HCT116 (cell line): ENCODE measurements around the gene NOTUM. TPM values are rescaled to one million over a fixed set of nuclear protein-coding genes. Genes with fewer than 3 reads are reported as not detected.

Experiments
- ATAC-seq: fragments of 200-7000 bp; cut with Tn5 transposase; 2 replicates; pipeline ENCODE4 v1.9.1; 2020; ENCODE audit warnings: mild to moderate bottlenecking, moderate library complexity
- BruUV-seq: library from RNA; stranded (reverse); fragments of 400-500 nt; replicated peaks from 2 replicates; lab custom pipeline; 2021; lab: Mats Ljungman, UMichigan
- CTCF ChIA-PET: fragments of 300-600 bp; sonication (Branson Sonifier 250); formaldehyde crosslinking; loops from one replicate; lab custom pipeline; 2021; ENCODE audit warnings: antibody characterized with exemption; lab: Charles Lee
- POLR2A ChIA-PET: fragments of 300-600, 350-600 bp; sonication (Branson Sonifier 250); formaldehyde crosslinking; loops from one replicate; lab custom pipeline; 2021; ENCODE audit warnings: antibody characterized with exemption; lab: Charles Lee
- RAD21 ChIA-PET, 2 experiments: fragments of 300-600 bp; sonication (Branson Sonifier 250); formaldehyde crosslinking; loops; one replicate each; lab custom pipeline; 2023; ENCODE audit warnings: low total read pairs in 2 of 2; ENCODE audit not compliant: uncharacterized antibody in 2 of 2, unreplicated experiment in 2 of 2, low non-redundant PET in 1 of 2; lab: Charles Lee
- DNase-seq: peaks from one replicate; pipeline ENCODE4 v3.0.0-alpha.2; 2010; ENCODE audit warnings: low read depth, low spot score
- H2AFZ ChIP-seq: fragments of 200-600 bp; shearing (Covaris generic), sonication (generic); 2 replicates; pipeline ENCODE4 v1.6.1; 2017; ENCODE audit warnings: low read depth, mixed run types, mixed read lengths, antibody characterized with exemption, low read length; ENCODE audit not compliant: poor library complexity, severe bottlenecking
- H3K27ac ChIP-seq: 2 replicates; pipeline ENCODE4 v1.5.1; 2012; ENCODE audit warnings: low read depth, low read length
- H3K27me3 ChIP-seq: fragments of 200-600 bp; sonication (generic); 2 replicates; pipeline ENCODE4 v1.6.1; 2016; ENCODE audit warnings: mixed run types, low read length, mixed read lengths; ENCODE audit not compliant: insufficient read depth
- H3K36me3 ChIP-seq, 2 experiments: fragments of 200-500 bp in 1 of 2; fragments of 200-600 bp in 1 of 2; sonication (Bioruptor generic) in 1 of 2; sonication (generic) in 1 of 2; 2 replicates each; pipeline versions ENCODE4 v1.5.1 to v1.6.1; 2014 to 2016; ENCODE audit warnings: low read length in 2 of 2, inconsistent platforms in 1 of 2, mixed read lengths in 1 of 2, mixed run types in 1 of 2; ENCODE audit not compliant: insufficient read depth in 2 of 2, control insufficient read depth in 1 of 2
- H3K4me1 ChIP-seq, 2 experiments: fragments of 200-600 bp in 1 of 2; sonication (generic) in 1 of 2; 2 replicates each; pipeline versions ENCODE4 v1.5.1 to v1.6.1; 2012 to 2017; ENCODE audit warnings: low read length in 2 of 2, inconsistent platforms in 1 of 2, mild to moderate bottlenecking in 1 of 2, mixed read lengths in 1 of 2, mixed run types in 1 of 2, moderate library complexity in 1 of 2; ENCODE audit not compliant: insufficient read depth in 2 of 2, control insufficient read depth in 1 of 2
- H3K4me2 ChIP-seq: fragments of 200-600 bp; sonication (generic); 2 replicates; pipeline ENCODE4 v1.6.1; 2017; ENCODE audit warnings: mixed run types, low read length, mixed read lengths
- H3K4me3 ChIP-seq, 2 experiments: fragments of 200-600 bp in 1 of 2; sonication (generic) in 1 of 2; replicated peaks in 1 of 2; 2 replicates each; pipeline ENCODE4 v1.5.1; 2011 to 2016; ENCODE audit warnings: low read length in 2 of 2, control low read depth in 1 of 2, low read depth in 1 of 2, mild to moderate bottlenecking in 1 of 2, mixed read lengths in 1 of 2, mixed run types in 1 of 2
- H3K79me2 ChIP-seq: fragments of 200-600 bp; sonication (generic); 2 replicates; pipeline ENCODE4 v1.6.1; 2017; ENCODE audit warnings: mild to moderate bottlenecking, mixed run types, low read length, moderate library complexity, mixed read lengths; ENCODE audit not compliant: insufficient read depth
- H3K9ac ChIP-seq: fragments of 200-600 bp; sonication (generic); 2 replicates; pipeline ENCODE4 v1.6.1; 2016; ENCODE audit warnings: low read length, mixed read lengths
- H3K9me2 ChIP-seq: fragments of 200-600 bp; sonication (generic), shearing (Covaris generic); 2 replicates; pipeline ENCODE4 v1.6.1; 2017; ENCODE audit warnings: mixed run types, mild to moderate bottlenecking, moderate library complexity; ENCODE audit not compliant: insufficient read depth
- H3K9me3 ChIP-seq, 2 experiments: fragments of 200-500 bp in 1 of 2; fragments of 200-600 bp in 1 of 2; sonication (Bioruptor generic) in 1 of 2; sonication (generic) in 1 of 2; 2 replicates each; pipeline ENCODE4 v1.6.1; 2014 to 2017; ENCODE audit warnings: low read length in 2 of 2, mixed read lengths in 2 of 2, inconsistent platforms in 1 of 2, low read depth in 1 of 2, mild to moderate bottlenecking in 1 of 2, mixed run types in 1 of 2, moderate library complexity in 1 of 2; ENCODE audit not compliant: control insufficient read depth in 1 of 2, insufficient read depth in 1 of 2
- H4K20me1 ChIP-seq: fragments of 200-600 bp; sonication (generic), shearing (Covaris generic); 2 replicates; pipeline ENCODE4 v1.6.1; 2017; ENCODE audit warnings: mixed run types, mild to moderate bottlenecking, moderate library complexity; ENCODE audit not compliant: insufficient read depth
- ATF3 ChIP-seq: IDR thresholded peaks from 2 replicates; pipeline ENCODE4 v1.6.1; 2012
- CBX3 ChIP-seq: IDR thresholded peaks from 2 replicates; pipeline ENCODE4 v1.6.1; 2012; ENCODE audit warnings: low read depth
- CTCF ChIP-seq, 3 experiments: fragments of 200-600 bp in 1 of 3; sonication (generic) in 1 of 3; IDR thresholded peaks in 2 of 3; conservative IDR thresholded peaks in 1 of 3; 2 replicates each; pipeline ENCODE4 v1.5.1; 2012 to 2017; ENCODE audit warnings: low read depth in 2 of 3, low read length in 2 of 3, antibody characterized with exemption in 1 of 3, borderline replicate concordance in 1 of 3, control low read depth in 1 of 3, mild to moderate bottlenecking in 1 of 3, mixed read lengths in 1 of 3, mixed run types in 1 of 3, moderate library complexity in 1 of 3; ENCODE audit not compliant: insufficient read depth in 1 of 3
- EGR1 ChIP-seq: IDR thresholded peaks from 2 replicates; pipeline ENCODE4 v1.6.1; 2012; ENCODE audit warnings: low read depth
- ELF1 ChIP-seq: IDR thresholded peaks from 2 replicates; pipeline ENCODE4 v1.6.1; 2012; ENCODE audit warnings: low read depth, borderline replicate concordance
- EZH2 ChIP-seq: fragments of 200-600 bp; sonication (generic); IDR thresholded peaks from 2 replicates; pipeline ENCODE4 v1.6.1; 2017; ENCODE audit warnings: antibody characterized with exemption, mixed run types
- EZH2phosphoT487 ChIP-seq: fragments of 200-600 bp; IDR thresholded peaks from 2 replicates; pipeline ENCODE4 v1.6.1; 2018; ENCODE audit warnings: antibody characterized with exemption, borderline replicate concordance
- FOSL1 ChIP-seq: IDR thresholded peaks from 2 replicates; pipeline ENCODE4 v1.6.1; 2012; ENCODE audit warnings: low read depth
- JUND ChIP-seq: IDR thresholded peaks from 2 replicates; pipeline ENCODE4 v1.6.1; 2012
- POLR2AphosphoS5 ChIP-seq: IDR thresholded peaks from 2 replicates; pipeline ENCODE4 v1.6.1; 2011; ENCODE audit warnings: mild to moderate bottlenecking, low read depth, low read length, moderate library complexity
- RAD21 ChIP-seq: IDR thresholded peaks from 2 replicates; pipeline ENCODE4 v1.6.1; 2012; ENCODE audit warnings: low read depth, mild to moderate bottlenecking
- REST ChIP-seq: IDR thresholded peaks from 2 replicates; pipeline ENCODE4 v1.6.1; 2012; ENCODE audit warnings: low read depth
- SIN3A ChIP-seq: IDR thresholded peaks from 2 replicates; pipeline ENCODE4 v1.6.1; 2012; ENCODE audit warnings: low read depth
- SP1 ChIP-seq: IDR thresholded peaks from 2 replicates; pipeline ENCODE4 v1.6.1; 2012; ENCODE audit warnings: low read depth
- SRF ChIP-seq: IDR thresholded peaks from 2 replicates; pipeline ENCODE4 v1.6.1; 2012; ENCODE audit warnings: low read depth
- TCF7L2 ChIP-seq: IDR thresholded peaks from 2 replicates; pipeline ENCODE4 v1.7.0; 2011; ENCODE audit warnings: borderline replicate concordance, inconsistent platforms; ENCODE audit not compliant: insufficient read depth, insufficient read length; ENCODE audit errors: extremely low read depth
- YY1 ChIP-seq: IDR thresholded peaks from 2 replicates; pipeline ENCODE4 v1.6.1; 2011; ENCODE audit warnings: low read length, low read depth, moderate library complexity, mild to moderate bottlenecking; ENCODE audit not compliant: insufficient replicate concordance; ENCODE audit errors: extremely low read depth
- ZFX ChIP-seq: fragments of 450-650 bp; IDR thresholded peaks from 2 replicates; pipeline ENCODE4 v1.6.1; 2017
- ZNF274 ChIP-seq: fragments of 200-500 bp; sonication (Bioruptor generic); IDR thresholded peaks from 2 replicates; pipeline ENCODE4 v1.6.1; 2014; ENCODE audit warnings: mild to moderate bottlenecking, low read depth, low read length, inconsistent platforms
- intact Hi-C: fragments of 100-400 bp; cut with micrococcal nuclease; formaldehyde crosslinking; loops from 2 replicates; pipeline ENCODE4 v1.10.0; 2022
- total RNA-seq: library from RNA; stranded (reverse); gene quantifications from one replicate; pipeline ENCODE4 v1.2.1, GENCODE V29; 2021; ENCODE audit not compliant: unreplicated experiment

Gene NOTUM
- total RNA-seq, 1 experiment from 2014 or later = 12.5 TPM

- ChIA-PET RAD21 (no interaction called here), POLR2A (interaction anchor here (0.7 to 1.4 kb wide), 2 partner anchors 9 to 40 kb away, joined by 3 to 10 read pairs; partner anchors contain the start of gene PYCR1), CTCF (interaction anchor here (1.4 kb wide), 1 partner anchor 18 kb away, joined by 6 read pairs; no protein-coding TSS in a partner anchor)
- no peaks in the 10 kb centered on the region for H3K27me3 ChIP-seq
- H3K79me2 ChIP-seq = no peaks in the 10 kb centered on the region; the same call in 1 of the 2 replicates
- H3K27ac ChIP-seq = peak within 1 kb of the TSS; percentile 94
- H3K9ac ChIP-seq = peak within 1 kb of the TSS; percentile 95
- ATAC-seq (peak; percentile 88), DNase-seq (peak; percentile 86)
- H2AFZ ChIP-seq = no peak within 1 kb of the TSS
- intact Hi-C loops = loop anchor here (2.0 kb wide), 1 partner anchor 25 kb away; no protein-coding TSS in a partner anchor
- H3K4me3 ChIP-seq = peak within 1 kb of the TSS; percentile 78 to 92
- H3K4me1 ChIP-seq = peaks cover 12 to 41% of the 10 kb centered on the region in 2 experiments
- no peaks in the 10 kb centered on the region for H4K20me1 ChIP-seq
- no peaks in the 10 kb centered on the region for H3K9me3 ChIP-seq
- BruUV-seq = no TSS peak
- H3K4me2 ChIP-seq = peak within 1 kb of the TSS; percentile 98
- peaks cover 0 to 9% of the 10 kb centered on the region in 2 experiments; a peak in 2 of 4 replicates for H3K36me3 ChIP-seq
- H3K9me2 ChIP-seq = no peaks in the 10 kb centered on the region
- no peak for TF ChIP-seq RAD21
- no peak for TF ChIP-seq ATF3
- peak; percentile 89 for TF ChIP-seq SP1
- TF ChIP-seq TCF7L2 = peak; percentile 62
- peak; percentile 69; the same call in 1 of the 2 replicates for TF ChIP-seq EGR1
- no peak for TF ChIP-seq ZNF274
- TF ChIP-seq ELF1 = no peak; the same call in 1 of the 2 replicates
- TF ChIP-seq ZFX = peak; percentile 42; the same call in 1 of the 2 replicates
- TF ChIP-seq EZH2 = no peak
- peak; percentile 95 for TF ChIP-seq YY1
- peak; percentile 98 for TF ChIP-seq POLR2AphosphoS5
- no peak for TF ChIP-seq CTCF (IDR thresholded peaks at IDR 0.05 in 2 of 3, conservative IDR thresholded peaks at IDR 0.05 in 1 of 3; ENCODE audit: borderline replicate concordance in 1 of 3, insufficient read depth in 1 of 3, low read depth in 2 of 3, low read length in 2 of 3)
- TF ChIP-seq JUND = no peak
- no peak for TF ChIP-seq REST
- no peak for TF ChIP-seq FOSL1
- no peak for TF ChIP-seq SRF
- peak; percentile 76 for TF ChIP-seq SIN3A
- no peak for TF ChIP-seq EZH2phosphoT487
- no peak; the same call in 1 of the 2 replicates for TF ChIP-seq CBX3
These were observed 16.3 kb upstream of the NOTUM start, which contains the start of gene ASPSCR1 for GRCh38 chr17:81977211-81977808. Gene ASPSCR1 (plus strand): TSS chr17:81977629. CDS start chr17:81977647, 18 bp downstream.
